OCI-LY7 (cell line): Measurements from ENCODE around the gene CLRN3. TPM values are rescaled to one million over a fixed set of nuclear protein-coding genes. Genes with fewer than 3 reads are reported as not detected.

Experiments
- BruUV-seq: library from RNA; stranded (reverse); fragments of 400-500 nt; replicated peaks from 2 replicates; lab custom pipeline; 2021; lab: Mats Ljungman, UMichigan
- CTCF ChIA-PET: fragments of 300-600 bp; sonication (Branson Sonifier 250); formaldehyde crosslinking; loops from one replicate; lab custom pipeline; 2022; ENCODE audit warnings: antibody characterized with exemption; ENCODE audit not compliant: unreplicated experiment; lab: Charles Lee
- POLR2A ChIA-PET: fragments of 300-600 bp; sonication (Branson Sonifier 250); formaldehyde crosslinking; loops from one replicate; lab custom pipeline; 2022; ENCODE audit warnings: antibody characterized with exemption; lab: Charles Lee
- DNase-seq: peaks from one replicate; pipeline ENCODE4 v3.0.0-alpha.2; 2015; ENCODE audit warnings: low spot score
- H2AFZ ChIP-seq: fragments of 200-600 bp; sonication (generic), shearing (Covaris generic); 2 replicates; pipeline ENCODE4 v1.6.1; 2014; ENCODE audit warnings: mild to moderate bottlenecking, antibody characterized with exemption, low read length, moderate library complexity
- H3K27ac ChIP-seq: fragments of 200-600 bp; sonication (generic); 2 replicates; pipeline ENCODE4 v1.5.1; 2014; ENCODE audit warnings: mixed run types, low read depth, mild to moderate bottlenecking, moderate library complexity, low read length, inconsistent platforms; ENCODE audit not compliant: poor library complexity, severe bottlenecking
- H3K36me3 ChIP-seq: fragments of 200-600 bp; sonication (generic); 2 replicates; pipeline ENCODE4 v1.6.1; 2014; ENCODE audit warnings: mild to moderate bottlenecking, antibody characterized with exemption, low read length, moderate library complexity, mixed read lengths; ENCODE audit not compliant: insufficient read depth
- H3K4me1 ChIP-seq: fragments of 200-600 bp; sonication (generic); 2 replicates; pipeline ENCODE4 v1.5.1; 2014; ENCODE audit warnings: mild to moderate bottlenecking, low read length; ENCODE audit not compliant: insufficient read depth, poor library complexity, severe bottlenecking
- H3K4me2 ChIP-seq: fragments of 200-600 bp; sonication (generic); 2 replicates; pipeline ENCODE4 v1.6.1; 2014; ENCODE audit warnings: mild to moderate bottlenecking, low read length
- H3K4me3 ChIP-seq: fragments of 200-600 bp; sonication (generic); 2 replicates; pipeline ENCODE4 v1.5.1; 2014; ENCODE audit warnings: mild to moderate bottlenecking, low read depth, low read length; ENCODE audit not compliant: poor library complexity, severe bottlenecking
- H3K79me2 ChIP-seq: fragments of 200-600 bp; sonication (generic); 2 replicates; pipeline ENCODE4 v1.6.1; 2016; ENCODE audit warnings: low read depth, mild to moderate bottlenecking, low read length, moderate library complexity, mixed read lengths; ENCODE audit not compliant: insufficient read depth
- H3K9me2 ChIP-seq: fragments of 200-600 bp; sonication (generic); 2 replicates; pipeline ENCODE4 v1.6.1; 2016; ENCODE audit warnings: mild to moderate bottlenecking, low read length, mixed read lengths; ENCODE audit not compliant: insufficient read depth
- H3K9me3 ChIP-seq: fragments of 200-600 bp; sonication (generic); 2 replicates; pipeline ENCODE4 v1.6.1; 2014; ENCODE audit warnings: mild to moderate bottlenecking, mixed run types, low read length, mixed read lengths
- H4K20me1 ChIP-seq: fragments of 200-600 bp; sonication (generic); 2 replicates; pipeline ENCODE4 v1.6.1; 2014; ENCODE audit warnings: mild to moderate bottlenecking, antibody characterized with exemption, low read length, moderate library complexity, mixed read lengths; ENCODE audit not compliant: insufficient read depth
- EZH2phosphoT487 ChIP-seq: fragments of 200-600 bp; sonication (generic); IDR thresholded peaks from 2 replicates; pipeline ENCODE4 v1.6.1; 2018; ENCODE audit warnings: low read depth, borderline replicate concordance, mild to moderate bottlenecking, mixed run types, antibody characterized with exemption, low read length, moderate library complexity, mixed read lengths
- intact Hi-C: fragments of 100-400 bp; cut with micrococcal nuclease; formaldehyde crosslinking; loops from one replicate; pipeline ENCODE4 v1.10.0; 2022; ENCODE audit not compliant: unreplicated experiment
- total RNA-seq, 2 experiments: library from RNA; depleted of rRNA in 1 of 2; stranded (reverse); fragments of >200 nt in 1 of 2; shearing (Covaris generic) in 1 of 2; gene quantifications; 2 replicates each; pipeline ENCODE4 v1.2.3, GENCODE V29; 2014 to 2022
- TF ChIP-seq, protein P1 (sequence below): fragments of 200-600 bp; sonication (generic); conservative IDR thresholded peaks from 2 replicates; pipeline ENCODE4 v1.5.1; 2014; ENCODE audit warnings: mild to moderate bottlenecking, antibody characterized with exemption, low read length, moderate library complexity, mixed read lengths

Gene CLRN3
- total RNA-seq, 2 experiments from 2014 or later = not detected

DNA sequence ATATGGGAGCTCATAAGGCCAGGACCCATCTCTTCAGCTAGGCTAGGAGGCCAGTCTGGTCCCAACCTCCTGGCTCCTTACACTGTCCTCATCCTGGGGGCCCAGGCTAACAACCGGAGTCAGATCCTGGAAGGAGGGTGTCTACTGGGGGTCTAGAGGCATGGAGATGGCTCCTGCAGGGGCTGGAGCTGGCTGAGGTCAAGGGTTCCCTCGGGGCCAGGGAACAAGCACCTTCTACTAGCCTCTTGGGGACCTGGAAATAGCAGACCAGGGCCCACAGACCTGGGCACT, 37.2 kb downstream of the CLRN3 start:
- no peak for DNase-seq
- Histone ChIP-seq H4K20me1 (no peaks in the 10 kb centered on the region), H3K27ac (peak overlapping the region; percentile 63), H3K79me2 (no peaks in the 10 kb centered on the region), H3K36me3 (no peaks in the 10 kb centered on the region), H3K4me1 (peaks cover 43% of the 10 kb centered on the region), H2AFZ (peak overlapping the region; percentile 83; the same call in 1 of the 2 replicates), H3K9me2 (no peaks in the 10 kb centered on the region), H3K9me3 (no peaks in the 10 kb centered on the region), H3K4me3 (no peak overlapping the region), H3K4me2 (peak overlapping the region; percentile 83)
- intact Hi-C loops = no loop called here
- BruUV-seq = no TSS peak
- CTCF ChIA-PET = interaction anchor here (1.0 kb wide), 1 partner anchor 208 kb away, joined by 3 read pairs; no protein-coding TSS in a partner anchor
- POLR2A ChIA-PET = no interaction called here
- no peak for TF ChIP-seq EZH2phosphoT487

DNA sequence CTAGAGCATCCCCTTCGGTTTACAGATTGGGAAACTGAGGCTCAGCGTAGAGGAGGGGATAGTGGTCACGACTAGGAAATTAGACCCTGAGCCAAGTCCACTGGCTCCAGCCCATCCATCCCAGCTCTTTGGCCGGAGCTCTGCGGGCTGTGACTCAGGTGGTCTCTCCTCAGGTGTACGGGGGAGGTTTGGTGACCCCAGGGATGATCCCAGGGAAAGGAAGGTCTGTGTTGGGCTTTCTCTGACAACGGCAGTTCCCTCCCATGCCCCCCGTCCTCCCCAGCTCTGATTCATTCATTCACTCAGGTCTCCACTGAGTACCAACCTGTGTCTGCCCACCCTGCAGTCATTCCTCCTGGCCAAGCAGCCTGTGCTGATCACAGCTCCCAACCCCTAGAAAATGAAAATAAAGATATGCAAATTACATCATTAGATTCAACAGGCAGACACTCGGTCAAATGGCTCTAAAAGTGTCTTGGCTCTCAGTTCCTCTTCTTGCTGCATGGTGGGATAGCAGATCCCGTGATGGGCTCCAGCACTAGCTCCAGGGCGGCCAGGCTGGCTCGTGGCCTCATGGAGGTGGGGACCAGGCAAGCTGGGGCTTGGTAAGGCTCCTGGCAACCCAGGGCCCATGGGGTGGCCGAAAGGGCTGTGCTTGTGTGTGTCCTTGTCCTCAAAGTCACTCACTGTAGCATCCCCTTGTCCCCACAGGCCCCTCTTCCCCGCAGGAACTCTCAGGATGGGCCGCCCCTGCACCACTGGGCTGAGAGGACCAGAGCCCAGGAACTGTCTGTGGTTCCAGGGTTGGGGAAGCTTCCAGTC, 37.8 kb downstream of the CLRN3 start:
- no peaks in the 10 kb centered on the region for H3K36me3 ChIP-seq
- DNase-seq = peak; percentile 83
- H3K27ac ChIP-seq = peak overlapping the region; percentile 63
- H4K20me1 ChIP-seq = no peaks in the 10 kb centered on the region
- H3K9me2 ChIP-seq = no peaks in the 10 kb centered on the region
- H3K4me3 ChIP-seq = peak overlapping the region; percentile 54
- BruUV-seq = no TSS peak
- peak overlapping the region; percentile 83 for H3K4me2 ChIP-seq
- TF ChIP-seq, protein P1, sequence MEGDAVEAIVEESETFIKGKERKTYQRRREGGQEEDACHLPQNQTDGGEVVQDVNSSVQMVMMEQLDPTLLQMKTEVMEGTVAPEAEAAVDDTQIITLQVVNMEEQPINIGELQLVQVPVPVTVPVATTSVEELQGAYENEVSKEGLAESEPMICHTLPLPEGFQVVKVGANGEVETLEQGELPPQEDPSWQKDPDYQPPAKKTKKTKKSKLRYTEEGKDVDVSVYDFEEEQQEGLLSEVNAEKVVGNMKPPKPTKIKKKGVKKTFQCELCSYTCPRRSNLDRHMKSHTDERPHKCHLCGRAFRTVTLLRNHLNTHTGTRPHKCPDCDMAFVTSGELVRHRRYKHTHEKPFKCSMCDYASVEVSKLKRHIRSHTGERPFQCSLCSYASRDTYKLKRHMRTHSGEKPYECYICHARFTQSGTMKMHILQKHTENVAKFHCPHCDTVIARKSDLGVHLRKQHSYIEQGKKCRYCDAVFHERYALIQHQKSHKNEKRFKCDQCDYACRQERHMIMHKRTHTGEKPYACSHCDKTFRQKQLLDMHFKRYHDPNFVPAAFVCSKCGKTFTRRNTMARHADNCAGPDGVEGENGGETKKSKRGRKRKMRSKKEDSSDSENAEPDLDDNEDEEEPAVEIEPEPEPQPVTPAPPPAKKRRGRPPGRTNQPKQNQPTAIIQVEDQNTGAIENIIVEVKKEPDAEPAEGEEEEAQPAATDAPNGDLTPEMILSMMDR = no peak
- no peak for TF ChIP-seq EZH2phosphoT487
- H3K79me2 ChIP-seq = no peaks in the 10 kb centered on the region
- H3K9me3 ChIP-seq = no peaks in the 10 kb centered on the region
- ChIA-PET POLR2A (interaction anchor here (0.6 to 1.3 kb wide), 3 partner anchors 193 to 210 kb away, joined by 3 to 4 read pairs (median 3); no protein-coding TSS in a partner anchor), CTCF (interaction anchor here (0.9 to 1.0 kb wide), 2 partner anchors 192 to 209 kb away, joined by 3 read pairs; no protein-coding TSS in a partner anchor)
- intact Hi-C loops = loop anchor here (1.0 kb wide), 1 partner anchor 139 kb away; no protein-coding TSS in a partner anchor
- peaks cover 44% of the 10 kb centered on the region for H3K4me1 ChIP-seq
- peak overlapping the region; percentile 83 for H2AFZ ChIP-seq

DNA sequence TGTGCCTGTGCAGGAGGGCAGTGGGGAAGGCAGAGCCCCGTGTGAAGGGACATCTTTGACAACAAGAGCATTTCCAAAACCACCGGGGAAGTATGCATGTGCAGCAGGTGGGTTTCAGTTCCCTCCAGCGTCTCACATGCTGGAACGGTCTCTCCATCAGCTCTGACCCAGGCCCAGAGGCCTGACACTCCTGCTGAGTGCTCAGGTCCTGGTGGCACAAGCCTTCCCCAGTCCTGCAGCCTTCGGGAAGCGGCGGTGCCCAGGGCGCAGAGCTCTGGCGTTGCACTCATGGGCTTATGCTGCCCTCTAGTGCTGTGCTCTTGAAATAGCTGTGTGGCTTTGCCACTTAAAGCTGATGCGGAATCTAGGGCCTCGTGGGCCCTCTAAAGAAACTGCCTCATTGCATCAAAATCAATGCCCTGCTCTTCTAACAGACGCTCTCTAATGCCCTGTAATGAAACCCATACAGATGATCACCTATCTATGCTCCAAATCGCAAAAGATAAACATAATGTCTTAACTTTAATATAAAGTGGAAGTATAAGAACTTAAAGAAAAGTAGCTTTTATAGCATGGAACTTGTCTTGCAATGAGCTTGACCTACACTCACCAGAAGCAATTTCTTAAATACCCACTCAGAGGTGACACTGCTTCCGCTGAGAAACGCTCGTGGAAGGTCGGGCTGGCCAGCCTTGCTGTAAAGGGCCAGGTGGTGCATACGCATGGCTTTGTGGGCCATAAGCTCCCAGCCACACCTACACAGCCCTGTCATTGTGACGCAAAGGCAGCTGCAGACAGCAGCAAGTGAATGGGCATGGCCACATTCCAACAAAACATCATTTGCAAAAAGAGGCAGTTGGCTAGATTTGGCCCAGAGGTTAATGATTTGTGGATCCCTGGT, 38.6 kb downstream of the CLRN3 start:
- Histone ChIP-seq H3K79me2 (no peaks in the 10 kb centered on the region), H3K4me1 (peaks cover 44% of the 10 kb centered on the region), H3K4me3 (peak overlapping the region; percentile 54), H3K36me3 (no peaks in the 10 kb centered on the region), H3K9me3 (no peaks in the 10 kb centered on the region), H3K27ac (peak overlapping the region; percentile 63), H3K9me2 (no peaks in the 10 kb centered on the region), H4K20me1 (no peaks in the 10 kb centered on the region), H3K4me2 (peak overlapping the region; percentile 83), H2AFZ (peak overlapping the region; percentile 83)
- no TSS peak for BruUV-seq
- DNase-seq = peak; percentile 88
- intact Hi-C loops = loop anchor here (1.0 kb wide), 2 partner anchors 138 to 215 kb away; no protein-coding TSS in a partner anchor
- ChIA-PET CTCF (interaction anchor here (0.6 to 0.9 kb wide), 3 partner anchors 66 to 193 kb away, joined by 3 read pairs; no protein-coding TSS in a partner anchor), POLR2A (interaction anchor here (0.6 to 1.3 kb wide), 3 partner anchors 194 to 211 kb away, joined by 3 to 4 read pairs (median 3); no protein-coding TSS in a partner anchor)
- no peak for TF ChIP-seq EZH2phosphoT487
- TF ChIP-seq, protein P1 = peak; percentile 82
